GM12875 (cell line): ENCODE measurements around the gene DNAJC12.

Source experiments
- H3K4me3 ChIP-seq: one replicate; pipeline ENCODE4 v1.5.1; 2011; ENCODE audit warnings: low read depth, low read length, control low read depth
- CTCF ChIP-seq: IDR thresholded peaks from 2 replicates; pipeline ENCODE4 v1.5.1; 2011; ENCODE audit warnings: low read depth, mild to moderate bottlenecking, control low read depth, inconsistent platforms, low read length, moderate library complexity, borderline replicate concordance; ENCODE audit not compliant: insufficient read depth

DNAJC12 gene

GRCh38 chr10:67875340-67876238 is 37.6 kb upstream of the DNAJC12 start:
- no peak for TF ChIP-seq CTCF

GRCh38 chr10:67869996-67870395 is 32.0 kb upstream of the DNAJC12 start:
- no peak overlapping the region for H3K4me3 ChIP-seq

More at GRCh38 chr10:67875340-67876238, 37.6 kb upstream of the DNAJC12 start:
- no peak overlapping the region for H3K4me3 ChIP-seq

DNA sequence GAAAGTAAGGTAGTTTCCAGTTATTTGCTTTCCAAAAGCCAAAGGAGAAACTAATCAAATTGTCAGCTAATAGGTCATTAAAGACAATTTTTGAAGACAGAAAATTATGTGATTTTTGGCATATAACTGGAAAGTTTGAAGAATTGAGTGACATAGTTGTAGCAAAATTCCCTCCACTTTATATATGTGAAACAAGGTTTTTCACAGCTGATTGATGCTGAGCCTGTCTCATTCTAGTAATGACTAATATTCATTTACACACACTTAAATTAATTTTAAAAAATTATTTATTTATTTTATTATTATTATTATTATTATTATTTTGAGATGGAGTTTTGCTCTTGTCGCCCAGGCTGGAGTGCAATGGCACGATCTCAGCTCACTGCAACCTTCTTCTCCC is 30.1 kb upstream of the DNAJC12 start:
- TF ChIP-seq CTCF = no peak
- no peak overlapping the region for H3K4me3 ChIP-seq

More at GRCh38 chr10:67869996-67870395, 32.0 kb upstream of the DNAJC12 start:
- no peak for TF ChIP-seq CTCF

DNA sequence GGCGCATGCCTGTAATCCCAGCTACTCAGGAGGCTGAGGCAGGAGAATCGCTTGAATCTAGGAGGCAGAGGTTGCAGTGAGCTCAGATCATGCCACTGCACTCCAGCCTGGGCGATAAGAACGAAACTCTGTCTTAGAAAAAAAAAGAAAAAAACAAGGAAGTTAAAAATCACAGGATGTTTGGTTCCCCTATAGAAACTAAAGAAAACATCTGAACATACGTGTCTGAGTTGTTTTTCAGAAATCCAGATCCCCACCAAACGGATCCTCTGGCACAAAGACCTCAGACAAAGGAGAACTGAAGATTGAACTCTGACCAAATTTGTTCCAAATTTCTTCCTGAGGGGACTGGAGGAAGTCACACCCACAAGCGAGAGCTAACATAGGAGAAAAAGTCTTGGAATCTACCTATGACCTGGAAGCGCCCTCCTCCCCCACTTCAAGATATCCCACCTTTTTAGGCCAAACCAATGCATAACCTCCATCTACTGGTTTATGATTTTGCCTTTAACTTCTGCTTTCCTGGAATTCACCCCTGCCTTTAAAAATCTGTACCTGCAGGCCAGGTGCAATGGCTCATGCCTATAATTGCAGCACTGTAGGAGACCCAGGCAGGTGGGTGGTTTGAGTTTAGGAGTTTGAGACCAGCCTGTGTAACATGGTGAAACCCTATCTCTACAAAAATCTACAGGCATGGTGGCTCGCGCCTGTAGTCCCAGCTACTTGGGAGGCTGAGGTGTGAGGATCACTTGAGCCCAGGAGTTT is 26.8 kb upstream of the DNAJC12 start:
- no peak overlapping the region for H3K4me3 ChIP-seq
- TF ChIP-seq CTCF = no peak

DNA sequence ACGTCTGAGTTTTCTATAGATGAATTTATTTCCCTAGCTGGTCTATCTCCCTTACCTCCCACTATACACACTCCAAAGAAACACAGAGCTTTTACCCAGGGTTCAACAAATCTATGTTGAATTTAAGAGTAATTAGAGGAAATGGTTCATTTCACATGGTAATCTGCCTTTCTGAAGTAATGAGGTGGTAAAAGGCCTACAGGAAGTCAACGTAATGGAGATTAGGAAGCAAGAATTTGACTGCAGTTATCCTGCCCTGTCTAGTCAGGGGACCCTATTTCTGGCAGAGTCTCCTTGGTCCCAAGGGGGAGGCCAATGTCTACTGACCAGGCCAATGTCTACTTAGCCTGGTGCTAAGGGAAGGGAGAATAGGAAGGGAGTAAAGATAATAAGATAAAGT is 25.1 kb upstream of the DNAJC12 start:
- H3K4me3 ChIP-seq = no peak overlapping the region
- no peak for TF ChIP-seq CTCF

DNA sequence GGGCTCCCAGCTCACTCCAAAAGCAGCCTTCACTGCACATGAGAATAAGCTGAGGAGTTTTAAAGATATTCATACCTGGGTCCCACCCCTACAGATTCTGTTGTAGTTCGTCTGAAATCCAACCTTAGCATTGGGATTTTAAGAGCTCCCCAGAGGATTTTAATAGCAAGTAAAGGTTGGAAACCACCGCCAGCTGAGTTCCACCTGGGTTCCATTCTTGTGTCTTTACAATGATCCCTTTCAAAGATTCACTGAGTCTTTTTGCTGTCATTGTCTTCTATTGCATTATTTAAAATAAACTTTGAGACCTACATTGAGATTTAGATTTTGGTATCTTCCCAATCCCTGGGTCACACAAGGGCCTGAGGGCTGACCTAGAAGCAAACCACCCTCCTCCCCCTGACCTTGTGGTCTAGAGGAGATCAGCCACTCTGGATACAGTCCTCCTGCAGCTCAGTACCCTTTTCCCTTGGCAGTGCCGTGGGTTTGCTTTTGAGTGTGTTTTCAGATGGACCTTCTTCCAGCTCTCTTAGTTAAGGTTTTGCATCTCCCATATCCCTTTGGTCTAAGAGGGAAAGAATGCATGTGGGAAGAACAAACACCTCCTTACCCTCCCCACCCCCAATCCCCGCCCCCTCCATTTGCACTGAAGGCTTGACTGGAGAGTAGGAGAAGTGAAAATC is 23.9 kb upstream of the DNAJC12 start:
- no peak overlapping the region for H3K4me3 ChIP-seq

More for the DNA sequence above, 23.9 kb upstream of the DNAJC12 start:
- no peak for TF ChIP-seq CTCF
